ENCODE results near the gene RAB10. TPM values are rescaled to one million over a fixed set of nuclear protein-coding genes. Genes with fewer than 3 reads are reported as not detected.

RAB10 gene
- polyA plus RNA-seq, 1 donor (not counting 4 experiments of a cell fraction or from before 2014, with no cell fraction given): 252 TPM

DNA sequence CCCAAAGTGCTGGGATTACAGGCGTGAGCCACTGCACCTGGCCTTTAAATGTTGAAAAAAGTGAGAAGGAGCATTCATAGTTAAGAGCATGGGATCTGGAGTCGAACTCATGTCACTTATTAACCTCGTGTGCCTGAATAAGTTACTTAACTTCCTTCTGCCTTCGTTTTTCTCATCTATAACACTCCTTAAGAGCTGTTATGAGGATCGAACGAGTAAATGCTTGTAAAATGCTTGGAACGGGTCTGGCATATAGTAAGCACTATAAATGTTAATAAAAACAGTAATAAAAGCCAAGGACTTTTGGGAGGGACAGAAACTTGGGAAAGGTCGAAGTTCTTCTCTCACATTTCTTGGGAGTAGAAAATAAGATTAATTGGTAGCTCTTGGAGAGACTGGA lies 40.8 kb downstream of the RAB10 start:
- Histone ChIP-seq H3K4me3 (ENCODE audit: control insufficient read depth in 2 of 3, extremely low read depth in 1 of 3, insufficient read depth in 2 of 3, low read depth in 1 of 3, low read length in 3 of 3) (no peak overlapping the region), H3K9ac (ENCODE audit: control insufficient read depth, extremely low read depth, insufficient read depth, low read length) (no peak overlapping the region), H3K27me3 (ENCODE audit: control insufficient read depth, extremely low read depth, insufficient read depth, low read length) (no peaks in the 10 kb centered on the region), H4K20me1 (ENCODE audit: control insufficient read depth, extremely low read depth, insufficient read depth, low read length) (peaks cover 30% of the 10 kb centered on the region), H3K4me1 (ENCODE audit: control insufficient read depth, extremely low read depth, insufficient read depth, low read length) (peaks cover 9% of the 10 kb centered on the region), H3K4me2 (ENCODE audit: control insufficient read depth, extremely low read depth, insufficient read depth, low read depth, low read length) (no peak overlapping the region), H3K27ac (ENCODE audit: control insufficient read depth, insufficient read depth, low read length) (no peak overlapping the region), H2AFZ (ENCODE audit: control insufficient read depth, low read length) (no peak overlapping the region), H3K36me3 (ENCODE audit: control insufficient read depth in 2 of 2, extremely low read depth in 1 of 2, insufficient read depth in 2 of 2, low read length in 2 of 2) (peaks cover 0 to 1% of the 10 kb centered on the region in 2 experiments), H3K9me1 (ENCODE audit: control insufficient read depth, extremely low read depth, insufficient read depth, low read length) (no peaks in the 10 kb centered on the region), H3K9me3 (ENCODE audit: control insufficient read depth, low read depth, low read length) (no peaks in the 10 kb centered on the region), H3K79me2 (ENCODE audit: control insufficient read depth, insufficient read depth, low read length) (peaks cover 99% of the 10 kb centered on the region)
- TF ChIP-seq, protein P1, sequence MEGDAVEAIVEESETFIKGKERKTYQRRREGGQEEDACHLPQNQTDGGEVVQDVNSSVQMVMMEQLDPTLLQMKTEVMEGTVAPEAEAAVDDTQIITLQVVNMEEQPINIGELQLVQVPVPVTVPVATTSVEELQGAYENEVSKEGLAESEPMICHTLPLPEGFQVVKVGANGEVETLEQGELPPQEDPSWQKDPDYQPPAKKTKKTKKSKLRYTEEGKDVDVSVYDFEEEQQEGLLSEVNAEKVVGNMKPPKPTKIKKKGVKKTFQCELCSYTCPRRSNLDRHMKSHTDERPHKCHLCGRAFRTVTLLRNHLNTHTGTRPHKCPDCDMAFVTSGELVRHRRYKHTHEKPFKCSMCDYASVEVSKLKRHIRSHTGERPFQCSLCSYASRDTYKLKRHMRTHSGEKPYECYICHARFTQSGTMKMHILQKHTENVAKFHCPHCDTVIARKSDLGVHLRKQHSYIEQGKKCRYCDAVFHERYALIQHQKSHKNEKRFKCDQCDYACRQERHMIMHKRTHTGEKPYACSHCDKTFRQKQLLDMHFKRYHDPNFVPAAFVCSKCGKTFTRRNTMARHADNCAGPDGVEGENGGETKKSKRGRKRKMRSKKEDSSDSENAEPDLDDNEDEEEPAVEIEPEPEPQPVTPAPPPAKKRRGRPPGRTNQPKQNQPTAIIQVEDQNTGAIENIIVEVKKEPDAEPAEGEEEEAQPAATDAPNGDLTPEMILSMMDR (optimal IDR thresholded peaks at IDR 0.05 in 1 of 3, IDR thresholded peaks at IDR 0.05 in 1 of 3, conservative IDR thresholded peaks at IDR 0.05 in 1 of 3; ENCODE audit: extremely low read depth in 1 of 3, insufficient read depth in 2 of 3, low read length in 3 of 3): no peak
- TF ChIP-seq EZH2 (IDR thresholded peaks at IDR 0.05; ENCODE audit: low read length): no peak
- no peak for FAIRE-seq
- no peak for DNase-seq (ENCODE audit: low read depth, low spot score)
- dilution Hi-C loops (cut with MboI; ENCODE audit: extremely low pct_ligation_motif_present, low sequenced_read_pairs): no loop called here

DNA sequence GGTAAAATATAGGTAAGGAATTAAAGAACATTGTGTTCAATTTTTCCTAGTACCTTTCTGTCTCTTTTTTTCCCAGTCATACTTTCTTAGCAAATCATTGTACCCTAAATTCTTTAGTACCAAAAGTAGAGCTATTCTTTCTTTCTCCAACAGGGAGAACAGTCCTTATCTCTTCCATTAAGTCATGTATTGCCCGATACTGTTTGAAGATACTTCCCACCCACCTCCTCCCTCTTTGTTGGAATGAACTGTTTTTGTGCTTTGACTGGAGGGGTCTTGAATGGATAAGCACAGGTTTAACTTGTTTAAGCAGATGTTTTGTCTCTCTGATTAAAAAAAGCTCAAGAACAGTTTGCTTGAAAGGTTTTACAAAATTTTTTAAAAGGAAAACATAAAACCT lies 41.3 kb downstream of the RAB10 start:
- no peak overlapping the region for H2AFZ ChIP-seq (ENCODE audit: control insufficient read depth, low read length)
- dilution Hi-C loops (cut with MboI; ENCODE audit: extremely low pct_ligation_motif_present, low sequenced_read_pairs): no loop called here
- H3K4me1 ChIP-seq (ENCODE audit: control insufficient read depth, extremely low read depth, insufficient read depth, low read length): peaks cover 9% of the 10 kb centered on the region
- no peak overlapping the region for H3K9ac ChIP-seq (ENCODE audit: control insufficient read depth, extremely low read depth, insufficient read depth, low read length)
- H3K27me3 ChIP-seq (ENCODE audit: control insufficient read depth, extremely low read depth, insufficient read depth, low read length): no peaks in the 10 kb centered on the region
- DNase-seq (ENCODE audit: low read depth, low spot score) (no peak), FAIRE-seq (no peak)
- peaks cover 99% of the 10 kb centered on the region for H3K79me2 ChIP-seq (ENCODE audit: control insufficient read depth, insufficient read depth, low read length)
- no peaks in the 10 kb centered on the region for H3K9me1 ChIP-seq (ENCODE audit: control insufficient read depth, extremely low read depth, insufficient read depth, low read length)
- H3K4me3 ChIP-seq (ENCODE audit: control insufficient read depth in 2 of 3, extremely low read depth in 1 of 3, insufficient read depth in 2 of 3, low read depth in 1 of 3, low read length in 3 of 3): no peak overlapping the region
- H3K36me3 ChIP-seq (ENCODE audit: control insufficient read depth in 2 of 2, extremely low read depth in 1 of 2, insufficient read depth in 2 of 2, low read length in 2 of 2): peaks cover 0 to 1% of the 10 kb centered on the region in 2 experiments
- no peak overlapping the region for H3K4me2 ChIP-seq (ENCODE audit: control insufficient read depth, extremely low read depth, insufficient read depth, low read depth, low read length)
- no peak for TF ChIP-seq EZH2 (IDR thresholded peaks at IDR 0.05; ENCODE audit: low read length)
- TF ChIP-seq, protein P1 (optimal IDR thresholded peaks at IDR 0.05 in 1 of 3, IDR thresholded peaks at IDR 0.05 in 1 of 3, conservative IDR thresholded peaks at IDR 0.05 in 1 of 3; ENCODE audit: extremely low read depth in 1 of 3, insufficient read depth in 2 of 3, low read length in 3 of 3): no peak
- no peaks in the 10 kb centered on the region for H3K9me3 ChIP-seq (ENCODE audit: control insufficient read depth, low read depth, low read length)
- peaks cover 30% of the 10 kb centered on the region for H4K20me1 ChIP-seq (ENCODE audit: control insufficient read depth, extremely low read depth, insufficient read depth, low read length)
- H3K27ac ChIP-seq (ENCODE audit: control insufficient read depth, insufficient read depth, low read length): no peak overlapping the region

Measured in keratinocyte (primary cell).